Measurements from ENCODE around the gene METTL13.

METTL13 gene

GRCh38 chr1:171801487-171801891 lies 20.0 kb downstream of the METTL13 start:
- DNase-seq (ENCODE audit: extremely low read depth in 1 of 2, low read depth in 1 of 2): no peak

- no peak for DNase-seq (ENCODE audit: extremely low read depth in 1 of 2, low read depth in 1 of 2)
Measured at GRCh38 chr1:171802207-171802606, 20.7 kb downstream of the METTL13 start.

GRCh38 chr1:171803045-171803444 lies 21.6 kb downstream of the METTL13 start:
- no peak for DNase-seq (ENCODE audit: extremely low read depth in 1 of 2, low read depth in 1 of 2)

GRCh38 chr1:171803461-171804022 lies 22.1 kb downstream of the METTL13 start:
- no peak for DNase-seq (ENCODE audit: extremely low read depth in 1 of 2, low read depth in 1 of 2)

- DNase-seq (ENCODE audit: extremely low read depth in 1 of 2, low read depth in 1 of 2): no peak
Measured at GRCh38 chr1:171805395-171806115, 24.1 kb downstream of the METTL13 start.

- no peak for DNase-seq (ENCODE audit: extremely low read depth in 1 of 2, low read depth in 1 of 2)
Measured at GRCh38 chr1:171807556-171807955, 26.1 kb downstream of the METTL13 start.

- no peak for DNase-seq (ENCODE audit: extremely low read depth in 1 of 2, low read depth in 1 of 2)
Measured at GRCh38 chr1:171809834-171810233, 28.4 kb downstream of the METTL13 start.

GRCh38 chr1:171811672-171812071 lies 30.2 kb downstream of the METTL13 start:
- DNase-seq (ENCODE audit: extremely low read depth in 1 of 2, low read depth in 1 of 2): no peak

GRCh38 chr1:171814692-171815091 lies 33.2 kb downstream of the METTL13 start:
- no peak for DNase-seq (ENCODE audit: extremely low read depth in 1 of 2, low read depth in 1 of 2)

- DNase-seq (ENCODE audit: extremely low read depth in 1 of 2, low read depth in 1 of 2): no peak
Measured at GRCh38 chr1:171816300-171816901, 34.9 kb downstream of the METTL13 start.

GRCh38 chr1:171817511-171818265 lies 36.2 kb downstream of the METTL13 start:
- DNase-seq (ENCODE audit: extremely low read depth in 1 of 2, low read depth in 1 of 2): peak in 1 of 2 donors; percentile 42

GRCh38 chr1:171819946-171820345 lies 38.5 kb downstream of the METTL13 start:
- no peak for DNase-seq (ENCODE audit: extremely low read depth in 1 of 2, low read depth in 1 of 2)

GRCh38 chr1:171826973-171827372 lies 45.5 kb downstream of the METTL13 start:
- DNase-seq (ENCODE audit: extremely low read depth in 1 of 2, low read depth in 1 of 2): no peak

GRCh38 chr1:171828794-171829193 lies 47.3 kb downstream of the METTL13 start:
- no peak for DNase-seq (ENCODE audit: extremely low read depth in 1 of 2, low read depth in 1 of 2)

GRCh38 chr1:171833091-171833825 lies 51.8 kb downstream of the METTL13 start:
- no peak for DNase-seq (ENCODE audit: extremely low read depth in 1 of 2, low read depth in 1 of 2)

GRCh38 chr1:171834821-171835220 lies 53.4 kb downstream of the METTL13 start:
- no peak for DNase-seq (ENCODE audit: extremely low read depth in 1 of 2, low read depth in 1 of 2)

- no peak for DNase-seq (ENCODE audit: extremely low read depth in 1 of 2, low read depth in 1 of 2)
Measured at GRCh38 chr1:171835891-171836290, 54.4 kb downstream of the METTL13 start.

GRCh38 chr1:171841050-171841910 lies 59.8 kb downstream of the METTL13 start, which contains the start of gene DNM3:
Gene DNM3, plus strand, starts transcription at chr1:171841498. Its CDS starts 159 bp downstream, at chr1:171841657.
- DNase-seq (ENCODE audit: extremely low read depth in 1 of 2, low read depth in 1 of 2): peak; percentile 34 to 61

GRCh38 chr1:171841931-171842761 lies 60.7 kb downstream of the METTL13 start:
- DNase-seq (ENCODE audit: extremely low read depth in 1 of 2, low read depth in 1 of 2): no peak

Data from stimulated activated CD8-positive, alpha-beta memory T cell treated with anti-CD3 and anti-CD28 coated beads, Interleukin-7, amount 100 ng/mL, for 48 hours (primary cell).